ENCODE results near the gene TRRAP. TPM values are rescaled to one million over a fixed set of nuclear protein-coding genes. Genes with fewer than 3 reads are reported as not detected.

Gene TRRAP
- total and polyA plus RNA-seq, 4 donors, result 4.3 to 22.7 (median 10.1) TPM

- H3K4me3 ChIP-seq (ENCODE audit: low read depth in 1 of 3, low read length in 3 of 3), result no peak overlapping the region
- H3K9me3 ChIP-seq (ENCODE audit: control insufficient read depth in 4 of 4, low read length in 3 of 4), result no peaks in the 10 kb centered on the region
- TF ChIP-seq YY1 (IDR thresholded peaks at IDR 0.05) (no peak), RAD21 (IDR thresholded peaks at IDR 0.05) (peak in 1 of 2 donors; percentile 54)
- no peak overlapping the region for H3K27ac ChIP-seq (ENCODE audit: low read depth in 1 of 2, low read length in 2 of 2)
- peaks cover 0 to 35% (median 20%) of the 10 kb centered on the region in 4 donors for H3K4me1 ChIP-seq (ENCODE audit: control insufficient read depth in 4 of 4, insufficient read depth in 4 of 4, low read length in 3 of 4)
- DNase-seq (ENCODE audit: low spot score), result no peak
- H3K36me3 ChIP-seq (ENCODE audit: control insufficient read depth in 4 of 4, insufficient read depth in 3 of 4, low read depth in 1 of 4, low read length in 3 of 4), result peaks cover 14 to 61% (median 49%) of the 10 kb centered on the region in 4 donors
- no peak overlapping the region for H3K9ac ChIP-seq (ENCODE audit: low read depth in 1 of 2, low read length in 2 of 2)
- WGBS, result 90% methylated on average over 11 of the region's 11 CpGs
- H3K27me3 ChIP-seq (ENCODE audit: control insufficient read depth in 4 of 4, insufficient read depth in 4 of 4, low read length in 3 of 4), result no peaks in the 10 kb centered on the region
Measured at GRCh38 chr7:99036546-99037111, 158.3 kb downstream of the TRRAP start.

- TF ChIP-seq RXRA (IDR thresholded peaks at IDR 0.05), result no peak
- no peak for TF ChIP-seq ZBTB33 (IDR thresholded peaks at IDR 0.05)
- TF ChIP-seq CTCF (IDR thresholded peaks at IDR 0.05; ENCODE audit: low read depth, low read length, missing input control), result no peak
- TF ChIP-seq EGR1 (IDR thresholded peaks at IDR 0.05; ENCODE audit: low read depth in 2 of 2), result no peak
- TF ChIP-seq RAD21 (IDR thresholded peaks at IDR 0.05), result no peak
- no peak for TF ChIP-seq NR2F2 (IDR thresholded peaks at IDR 0.05)
- TF ChIP-seq YY1 (IDR thresholded peaks at IDR 0.05), result no peak
- no peak overlapping the region for H3K27ac ChIP-seq (ENCODE audit: low read depth in 1 of 2, low read length in 2 of 2)
Measured at GRCh38 chr7:99037327-99037940, 159.1 kb downstream of the TRRAP start.

GRCh38 chr7:99038086-99038855, 159.9 kb downstream of the TRRAP start:
- 89% methylated on average over 25 of the region's 25 CpGs for WGBS
- Histone ChIP-seq H3K4me1 (ENCODE audit: control insufficient read depth in 4 of 4, insufficient read depth in 4 of 4, low read length in 3 of 4) (peaks cover 0 to 37% (median 22%) of the 10 kb centered on the region in 4 donors), H3K9ac (ENCODE audit: low read depth in 1 of 2, low read length in 2 of 2) (no peak overlapping the region), H3K4me3 (ENCODE audit: low read depth in 1 of 3, low read length in 3 of 3) (no peak overlapping the region), H3K9me3 (ENCODE audit: control insufficient read depth in 4 of 4, low read length in 3 of 4) (no peaks in the 10 kb centered on the region), H3K27me3 (ENCODE audit: control insufficient read depth in 4 of 4, insufficient read depth in 4 of 4, low read length in 3 of 4) (no peaks in the 10 kb centered on the region), H3K36me3 (ENCODE audit: control insufficient read depth in 4 of 4, insufficient read depth in 3 of 4, low read depth in 1 of 4, low read length in 3 of 4) (peaks cover 10 to 50% (median 41%) of the 10 kb centered on the region in 4 donors), H3K27ac (ENCODE audit: low read depth in 1 of 2, low read length in 2 of 2) (no peak overlapping the region)
- no peak for TF ChIP-seq YY1 (IDR thresholded peaks at IDR 0.05)
- TF ChIP-seq NR2F2 (IDR thresholded peaks at IDR 0.05), result no peak
- TF ChIP-seq HNF4G (IDR thresholded peaks at IDR 0.05), result no peak
- DNase-seq (ENCODE audit: low spot score), result no peak

More at GRCh38 chr7:99037327-99037940, 159.1 kb downstream of the TRRAP start:
- H3K36me3 ChIP-seq (ENCODE audit: control insufficient read depth in 4 of 4, insufficient read depth in 3 of 4, low read depth in 1 of 4, low read length in 3 of 4), result peaks cover 13 to 55% (median 43%) of the 10 kb centered on the region in 4 donors
- peaks cover 0 to 37% (median 22%) of the 10 kb centered on the region in 4 donors for H3K4me1 ChIP-seq (ENCODE audit: control insufficient read depth in 4 of 4, insufficient read depth in 4 of 4, low read length in 3 of 4)
- DNase-seq (ENCODE audit: low spot score), result no peak
- no peak overlapping the region for H3K4me3 ChIP-seq (ENCODE audit: low read depth in 1 of 3, low read length in 3 of 3)
- H3K27me3 ChIP-seq (ENCODE audit: control insufficient read depth in 4 of 4, insufficient read depth in 4 of 4, low read length in 3 of 4), result no peaks in the 10 kb centered on the region
- H3K9me3 ChIP-seq (ENCODE audit: control insufficient read depth in 4 of 4, low read length in 3 of 4), result no peaks in the 10 kb centered on the region
- WGBS, result 95% methylated on average over 16 of the region's 16 CpGs
- H3K9ac ChIP-seq (ENCODE audit: low read depth in 1 of 2, low read length in 2 of 2), result no peak overlapping the region
